HepG2 (cell line): Measurements from ENCODE around the gene NFAT5. TPM values are rescaled to one million over a fixed set of nuclear protein-coding genes. Genes with fewer than 3 reads are reported as not detected.
A peak's percentile ranks its signal among the peaks of the same experiment; 100 is the strongest.

Source experiments
- ARNT2 ChIP-seq: sonication (generic); formaldehyde crosslinking; IDR thresholded peaks from 2 replicates; pipeline ENCODE4 v1.8.0; 2022; ENCODE audit warnings: mild to moderate bottlenecking, low read depth, missing genetic modification reagents, moderate library complexity
- BATF2 ChIP-seq: sonication (generic); formaldehyde crosslinking; IDR thresholded peaks from 2 replicates; pipeline ENCODE4 v1.8.0; 2022; ENCODE audit warnings: mild to moderate bottlenecking, missing genetic modification reagents, moderate library complexity
- BCL3 ChIP-seq: sonication (generic); formaldehyde crosslinking; IDR thresholded peaks from 2 replicates; pipeline ENCODE4 v1.5.1; 2020; ENCODE audit warnings: mild to moderate bottlenecking, missing genetic modification reagents, moderate library complexity
- ETV6 ChIP-seq: sonication (generic); formaldehyde crosslinking; conservative IDR thresholded peaks from 2 replicates; pipeline ENCODE4 v1.4.0; 2020; ENCODE audit warnings: missing genetic modification reagents
- FOXK2 ChIP-seq: fragments of 450-650 bp; IDR thresholded peaks from 2 replicates; pipeline ENCODE4 v1.6.1; 2016
- ISL2 ChIP-seq: sonication (generic); formaldehyde crosslinking; IDR thresholded peaks from 2 replicates; pipeline ENCODE4 v1.5.0; 2020; ENCODE audit warnings: missing genetic modification reagents
- KLF11 ChIP-seq: IDR thresholded peaks from 2 replicates; pipeline ENCODE4 v1.6.1; 2016; ENCODE audit warnings: missing compliant biosample characterization
- PBX2 ChIP-seq: IDR thresholded peaks from 2 replicates; pipeline ENCODE4 v1.6.1; 2016; ENCODE audit warnings: control low read depth
- RNF219 ChIP-seq: sonication (generic); formaldehyde crosslinking; IDR thresholded peaks from 2 replicates; pipeline ENCODE4 v1.5.0; 2020; ENCODE audit warnings: mild to moderate bottlenecking, missing genetic modification reagents
- SRF ChIP-seq: IDR thresholded peaks from 2 replicates; pipeline ENCODE4 v1.6.1; 2011; ENCODE audit warnings: mild to moderate bottlenecking, low read depth, low read length, moderate library complexity
- STAT5B ChIP-seq: sonication (generic); formaldehyde crosslinking; IDR thresholded peaks from 2 replicates; pipeline ENCODE4 v1.4.0; 2020; ENCODE audit warnings: missing genetic modification reagents
- ZNF224 ChIP-seq: sonication (generic); formaldehyde crosslinking; IDR thresholded peaks from 2 replicates; pipeline ENCODE4 v1.5.0; 2020; ENCODE audit warnings: mild to moderate bottlenecking, missing genetic modification reagents
- ZNF326 ChIP-seq: sonication (generic); formaldehyde crosslinking; IDR thresholded peaks from 2 replicates; pipeline ENCODE4 v1.4.0; 2020; ENCODE audit warnings: missing genetic modification reagents, borderline replicate concordance
- ZNF33B ChIP-seq: sonication (generic); formaldehyde crosslinking; IDR thresholded peaks from 2 replicates; pipeline ENCODE4 v1.5.1; 2020; ENCODE audit warnings: mild to moderate bottlenecking, missing genetic modification reagents
- ZNF670 ChIP-seq: sonication (generic); formaldehyde crosslinking; IDR thresholded peaks from 2 replicates; pipeline ENCODE4 v1.8.0; 2022; ENCODE audit warnings: mild to moderate bottlenecking, missing genetic modification reagents, borderline replicate concordance
- polyA plus RNA-seq, 8 experiments: library from polyadenylated mRNA; depleted of rRNA in 3 of 8; stranded (reverse) in 7 of 8; unstranded in 1 of 8; fragments of >200 nt; fragmentation: Illumina TruSeq in 4 of 8; extraction: Trizol in 4 of 8; gene quantifications; 2 replicates each; pipeline versions ENCODE4 v1.2.1 to v1.2.3, GENCODE V29; 2011 to 2016; ENCODE audit warnings: low read depth in 4 of 8, missing spikeins in 1 of 8, mixed read lengths in 1 of 8; ENCODE audit not compliant: insufficient read depth in 1 of 8
- total RNA-seq, 5 experiments: library from RNA; depleted of rRNA; stranded (reverse); fragments of >200 nt; fragmentation: Illumina TruSeq; extraction: Trizol; gene quantifications; 2 replicates each; pipeline ENCODE4 v1.2.3, GENCODE V29; 2016; ENCODE audit warnings: low read depth in 1 of 5
- TF ChIP-seq, protein P1 (sequence below): sonication (generic); formaldehyde crosslinking; IDR thresholded peaks from 2 replicates; pipeline ENCODE4 v1.4.0; 2020; ENCODE audit warnings: mild to moderate bottlenecking, low read depth, missing genetic modification reagents
- TF ChIP-seq, protein P2 (sequence below): sonication (generic); formaldehyde crosslinking; IDR thresholded peaks from 2 replicates; pipeline ENCODE4 v1.4.0; 2020; ENCODE audit warnings: mild to moderate bottlenecking, missing genetic modification reagents

The NFAT5 gene
- total and polyA plus RNA-seq, 2 of the 13 experiments (the other 11 are each of a cell fraction or from before 2014, with no cell fraction given): 20.5 to 54.3 TPM

- TF ChIP-seq ZNF33B (CRISPR knock-in tag): no peak
- TF ChIP-seq STAT5B (CRISPR knock-in tag): no peak
- TF ChIP-seq PBX2: no peak
- TF ChIP-seq ISL2: 0 out of 2 replicates have a peak, but pooled peaks have one; percentile 15
- TF ChIP-seq BCL3 (CRISPR knock-in tag): no peak
- no peak for TF ChIP-seq SRF
- TF ChIP-seq, protein P1, sequence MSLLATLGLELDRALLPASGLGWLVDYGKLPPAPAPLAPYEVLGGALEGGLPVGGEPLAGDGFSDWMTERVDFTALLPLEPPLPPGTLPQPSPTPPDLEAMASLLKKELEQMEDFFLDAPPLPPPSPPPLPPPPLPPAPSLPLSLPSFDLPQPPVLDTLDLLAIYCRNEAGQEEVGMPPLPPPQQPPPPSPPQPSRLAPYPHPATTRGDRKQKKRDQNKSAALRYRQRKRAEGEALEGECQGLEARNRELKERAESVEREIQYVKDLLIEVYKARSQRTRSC (CRISPR knock-in tag): no peak
- no peak for TF ChIP-seq ETV6 (CRISPR knock-in tag)
- TF ChIP-seq ZNF326 (CRISPR knock-in tag): no peak
- TF ChIP-seq ZNF670: 0 out of 2 replicates have a peak, but pooled peaks have one; percentile 24
- no peak for TF ChIP-seq FOXK2
- TF ChIP-seq ZNF224 (CRISPR knock-in tag): 0 out of 2 replicates have a peak, but pooled peaks have one; percentile 56
- TF ChIP-seq, protein P2, sequence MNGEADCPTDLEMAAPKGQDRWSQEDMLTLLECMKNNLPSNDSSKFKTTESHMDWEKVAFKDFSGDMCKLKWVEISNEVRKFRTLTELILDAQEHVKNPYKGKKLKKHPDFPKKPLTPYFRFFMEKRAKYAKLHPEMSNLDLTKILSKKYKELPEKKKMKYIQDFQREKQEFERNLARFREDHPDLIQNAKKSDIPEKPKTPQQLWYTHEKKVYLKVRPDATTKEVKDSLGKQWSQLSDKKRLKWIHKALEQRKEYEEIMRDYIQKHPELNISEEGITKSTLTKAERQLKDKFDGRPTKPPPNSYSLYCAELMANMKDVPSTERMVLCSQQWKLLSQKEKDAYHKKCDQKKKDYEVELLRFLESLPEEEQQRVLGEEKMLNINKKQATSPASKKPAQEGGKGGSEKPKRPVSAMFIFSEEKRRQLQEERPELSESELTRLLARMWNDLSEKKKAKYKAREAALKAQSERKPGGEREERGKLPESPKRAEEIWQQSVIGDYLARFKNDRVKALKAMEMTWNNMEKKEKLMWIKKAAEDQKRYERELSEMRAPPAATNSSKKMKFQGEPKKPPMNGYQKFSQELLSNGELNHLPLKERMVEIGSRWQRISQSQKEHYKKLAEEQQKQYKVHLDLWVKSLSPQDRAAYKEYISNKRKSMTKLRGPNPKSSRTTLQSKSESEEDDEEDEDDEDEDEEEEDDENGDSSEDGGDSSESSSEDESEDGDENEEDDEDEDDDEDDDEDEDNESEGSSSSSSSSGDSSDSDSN: peak; percentile 29; the same call in 1 of the 2 replicates
- no peak; the same call in 1 of the 2 replicates for TF ChIP-seq KLF11 (CRISPR knock-in tag)
- no peak for TF ChIP-seq BATF2 (CRISPR knock-in tag)
- no peak for TF ChIP-seq RNF219 (CRISPR knock-in tag)
- 0 out of 2 replicates have a peak, but pooled peaks have one; percentile 25 for TF ChIP-seq ARNT2 (CRISPR knock-in tag)
Observed at GRCh38 chr16:69563605-69564580, 1.9 kb upstream of the NFAT5 start (continued).
